Measurements from ENCODE around the gene PHACTR1. TPM values are rescaled to one million over a fixed set of nuclear protein-coding genes. Genes with fewer than 3 reads are reported as not detected.

Gene PHACTR1
- polyA plus RNA-seq, 1 of the 3 experiments (the other 2 are of a cell fraction) = 0.12 TPM

DNA sequence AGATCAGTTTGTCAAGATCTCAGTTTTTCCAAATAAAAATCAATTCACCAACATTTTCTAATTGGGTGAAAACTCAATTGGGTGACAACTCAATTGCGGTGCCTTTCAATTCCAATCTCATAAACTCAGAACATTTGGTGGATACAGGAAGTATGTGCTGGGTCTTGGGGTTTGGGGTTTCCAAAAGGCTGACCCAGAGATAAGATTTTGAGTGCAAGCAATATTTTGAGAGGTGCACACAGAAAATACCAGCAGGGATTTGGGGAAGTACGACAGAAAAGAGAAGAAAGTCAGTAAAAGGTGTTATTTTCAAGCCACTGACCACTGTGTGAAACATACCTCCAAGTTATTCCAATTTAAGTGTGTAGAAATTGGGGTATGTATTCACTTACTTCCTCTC is 258.0 kb downstream of the PHACTR1 start:
- H3K27me3 ChIP-seq (ENCODE audit: insufficient read depth) = no peaks in the 10 kb centered on the region
- WGBS (ENCODE audit: low lambda C conversion rate) = 41% methylated on average over 2 of the region's 2 CpGs
- peaks cover 0 to 13% of the 10 kb centered on the region in 2 experiments; a peak in 2 of 4 replicates for H3K4me1 ChIP-seq (ENCODE audit: control insufficient read depth in 1 of 2, insufficient read depth in 2 of 2, low read depth in 1 of 2, low read length in 1 of 2)
- H3K4me2 ChIP-seq = no peak overlapping the region
- H3K79me2 ChIP-seq (ENCODE audit: insufficient read depth) = no peaks in the 10 kb centered on the region
- POLR2A ChIA-PET = no interaction called here
- H3F3A ChIP-seq (replicated peaks; ENCODE audit: insufficient read depth) = no peaks in the 10 kb centered on the region
- peak overlapping the region in 1 of 2 experiments; percentile 11; a peak in 2 of 4 replicates for H3K27ac ChIP-seq (ENCODE audit: low read depth in 2 of 2, low read length in 1 of 2)
- no peaks in the 10 kb centered on the region for H3K9me3 ChIP-seq
- no peaks in the 10 kb centered on the region for H3K36me3 ChIP-seq (replicated peaks in 1 of 2; ENCODE audit: control insufficient read depth in 1 of 2, insufficient read depth in 2 of 2, low read length in 1 of 2)
- H3K9ac ChIP-seq = no peak overlapping the region
- no peaks in the 10 kb centered on the region for H3K9me2 ChIP-seq
- TF ChIP-seq JUND (IDR thresholded peaks at IDR 0.05) (no peak), FOXJ3 (CRISPR knock-in tag; IDR thresholded peaks at IDR 0.05) (no peak), RXRA (IDR thresholded peaks at IDR 0.05; ENCODE audit: borderline replicate concordance, low read depth) (no peak), ELF1 (IDR thresholded peaks at IDR 0.05) (no peak), RCOR1 (IDR thresholded peaks at IDR 0.05; ENCODE audit: low read length) (no peak), RFX5 (IDR thresholded peaks at IDR 0.05; ENCODE audit: low read length) (no peak), MEF2A (IDR thresholded peaks at IDR 0.05; ENCODE audit: borderline replicate concordance, low read depth) (no peak), POLR2AphosphoS5 (IDR thresholded peaks at IDR 0.05; ENCODE audit: low read depth, low read length) (no peak), TAF1 (IDR thresholded peaks at IDR 0.05; ENCODE audit: borderline replicate concordance, low read depth, low read length) (no peak), CHD2 (IDR thresholded peaks at IDR 0.05; ENCODE audit: low read length, partially characterized antibody) (no peak), REST (IDR thresholded peaks at IDR 0.05; ENCODE audit: low read depth, low read length) (no peak), FOSL2 (IDR thresholded peaks at IDR 0.05; ENCODE audit: borderline replicate concordance, low read depth) (no peak), MXI1 (IDR thresholded peaks at IDR 0.05; ENCODE audit: low read depth, low read length) (no peak), GATA2 (CRISPR knock-in tag; IDR thresholded peaks at IDR 0.05) (no peak)
- TF ChIP-seq, protein P1, sequence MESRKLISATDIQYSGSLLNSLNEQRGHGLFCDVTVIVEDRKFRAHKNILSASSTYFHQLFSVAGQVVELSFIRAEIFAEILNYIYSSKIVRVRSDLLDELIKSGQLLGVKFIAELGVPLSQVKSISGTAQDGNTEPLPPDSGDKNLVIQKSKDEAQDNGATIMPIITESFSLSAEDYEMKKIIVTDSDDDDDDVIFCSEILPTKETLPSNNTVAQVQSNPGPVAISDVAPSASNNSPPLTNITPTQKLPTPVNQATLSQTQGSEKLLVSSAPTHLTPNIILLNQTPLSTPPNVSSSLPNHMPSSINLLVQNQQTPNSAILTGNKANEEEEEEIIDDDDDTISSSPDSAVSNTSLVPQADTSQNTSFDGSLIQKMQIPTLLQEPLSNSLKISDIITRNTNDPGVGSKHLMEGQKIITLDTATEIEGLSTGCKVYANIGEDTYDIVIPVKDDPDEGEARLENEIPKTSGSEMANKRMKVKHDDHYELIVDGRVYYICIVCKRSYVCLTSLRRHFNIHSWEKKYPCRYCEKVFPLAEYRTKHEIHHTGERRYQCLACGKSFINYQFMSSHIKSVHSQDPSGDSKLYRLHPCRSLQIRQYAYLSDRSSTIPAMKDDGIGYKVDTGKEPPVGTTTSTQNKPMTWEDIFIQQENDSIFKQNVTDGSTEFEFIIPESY (IDR thresholded peaks at IDR 0.05; ENCODE audit: borderline replicate concordance, low read depth) = no peak
- no peaks in the 10 kb centered on the region for H4K20me1 ChIP-seq (ENCODE audit: insufficient read depth)
- no peak overlapping the region for H2AFZ ChIP-seq (ENCODE audit: low read depth)
- no peak overlapping the region for H3K4me3 ChIP-seq (ENCODE audit: low read depth in 2 of 2, low read length in 1 of 2)
- no peak for DNase-seq
- CTCF ChIA-PET = interaction anchor here (0.7 to 2.3 kb wide), 4 partner anchors 8 to 63 kb away, joined by 3 to 13 read pairs (median 3); no protein-coding TSS in a partner anchor

Measured in SK-N-SH (cell line).